ENCODE measurements around the gene UGT1A10.
"Not testable (repeated sequence)": the region's sequence is repeated elsewhere in the genome, so short reads cannot be mapped to it uniquely, and the experiment has no call there.

Gene UGT1A10

GRCh38 chr2:233718552-233718951, 82.3 kb downstream of the UGT1A10 start, which contains the start of gene UGT1A4:
UGT1A4 (plus strand) TSS chr2:233718736; CDS start chr2:233718821, 85 bp downstream.
- in situ Hi-C loops (cut with HindIII; ENCODE audit: low sequenced_read_pairs), result no loop called here
- H3K4me3 ChIP-seq (ENCODE audit: low read depth, low read length), result no peak within 1 kb of the TSS
- DNase-seq (ENCODE audit: low read depth), result no peak
- TF ChIP-seq CTCF (IDR thresholded peaks at IDR 0.05; ENCODE audit: low read depth, low read length, missing control alignments), result no peak

GRCh38 chr2:233728723-233729301, 92.6 kb downstream of the UGT1A10 start, which contains the start of gene UGT1A3:
UGT1A3 (plus strand) TSS chr2:233729042; CDS start chr2:233729127, 85 bp downstream.
- in situ Hi-C loops (cut with HindIII; ENCODE audit: low sequenced_read_pairs), result no loop called here
- no peak for TF ChIP-seq CTCF (IDR thresholded peaks at IDR 0.05; ENCODE audit: low read depth, low read length, missing control alignments)
- no peak for DNase-seq (ENCODE audit: low read depth)
- H3K4me3 ChIP-seq (ENCODE audit: low read depth, low read length), result no peak within 1 kb of the TSS

GRCh38 chr2:233736868-233737653, 100.8 kb downstream of the UGT1A10 start:
- in situ Hi-C loops (cut with HindIII; ENCODE audit: low sequenced_read_pairs); H3K4me3 ChIP-seq (ENCODE audit: low read depth, low read length); DNase-seq (ENCODE audit: low read depth): not testable (repeated sequence)

- no peak for TF ChIP-seq CTCF (IDR thresholded peaks at IDR 0.05; ENCODE audit: low read depth, low read length, missing control alignments)
- no peak overlapping the region for H3K4me3 ChIP-seq (ENCODE audit: low read depth, low read length)
- no peak for DNase-seq (ENCODE audit: low read depth)
- in situ Hi-C loops (cut with HindIII; ENCODE audit: low sequenced_read_pairs), result no loop called here
Observed at GRCh38 chr2:233740870-233741269, 104.6 kb downstream of the UGT1A10 start.

- no peak for DNase-seq (ENCODE audit: low read depth)
- TF ChIP-seq CTCF (IDR thresholded peaks at IDR 0.05; ENCODE audit: low read depth, low read length, missing control alignments), result no peak
- in situ Hi-C loops (cut with HindIII; ENCODE audit: low sequenced_read_pairs), result no loop called here
- no peak overlapping the region for H3K4me3 ChIP-seq (ENCODE audit: low read depth, low read length)
Observed at GRCh38 chr2:233743464-233744259, 107.4 kb downstream of the UGT1A10 start.

- TF ChIP-seq CTCF (IDR thresholded peaks at IDR 0.05; ENCODE audit: low read depth, low read length, missing control alignments), result no peak
- in situ Hi-C loops (cut with HindIII; ENCODE audit: low sequenced_read_pairs), result no loop called here
- no peak for DNase-seq (ENCODE audit: low read depth)
- no peak overlapping the region for H3K4me3 ChIP-seq (ENCODE audit: low read depth, low read length)
Observed at GRCh38 chr2:233745073-233745755, 109.0 kb downstream of the UGT1A10 start.

- DNase-seq (ENCODE audit: low read depth); H3K4me3 ChIP-seq (ENCODE audit: low read depth, low read length); in situ Hi-C loops (cut with HindIII; ENCODE audit: low sequenced_read_pairs): not testable (repeated sequence)
Observed at GRCh38 chr2:233745838-233746237, 109.6 kb downstream of the UGT1A10 start.
